Stimulated activated CD4-positive, alpha-beta T cell treated with anti-CD3 and anti-CD28 coated beads, TNF-alpha, amount 100 ng/mL, for 1 hour (primary cell): ENCODE data around the gene PITPNM3.
"Not testable (repeated sequence)": the region's sequence is repeated elsewhere in the genome, so short reads cannot be mapped to it uniquely, and the experiment has no call there.

Source experiments
- DNase-seq, 3 donors: peaks; one replicate each; pipeline ENCODE4 v3.0.0-alpha.2; 2020; ENCODE audit warnings: low read depth in 3 of 3, low spot score in 1 of 3

Gene PITPNM3

DNA sequence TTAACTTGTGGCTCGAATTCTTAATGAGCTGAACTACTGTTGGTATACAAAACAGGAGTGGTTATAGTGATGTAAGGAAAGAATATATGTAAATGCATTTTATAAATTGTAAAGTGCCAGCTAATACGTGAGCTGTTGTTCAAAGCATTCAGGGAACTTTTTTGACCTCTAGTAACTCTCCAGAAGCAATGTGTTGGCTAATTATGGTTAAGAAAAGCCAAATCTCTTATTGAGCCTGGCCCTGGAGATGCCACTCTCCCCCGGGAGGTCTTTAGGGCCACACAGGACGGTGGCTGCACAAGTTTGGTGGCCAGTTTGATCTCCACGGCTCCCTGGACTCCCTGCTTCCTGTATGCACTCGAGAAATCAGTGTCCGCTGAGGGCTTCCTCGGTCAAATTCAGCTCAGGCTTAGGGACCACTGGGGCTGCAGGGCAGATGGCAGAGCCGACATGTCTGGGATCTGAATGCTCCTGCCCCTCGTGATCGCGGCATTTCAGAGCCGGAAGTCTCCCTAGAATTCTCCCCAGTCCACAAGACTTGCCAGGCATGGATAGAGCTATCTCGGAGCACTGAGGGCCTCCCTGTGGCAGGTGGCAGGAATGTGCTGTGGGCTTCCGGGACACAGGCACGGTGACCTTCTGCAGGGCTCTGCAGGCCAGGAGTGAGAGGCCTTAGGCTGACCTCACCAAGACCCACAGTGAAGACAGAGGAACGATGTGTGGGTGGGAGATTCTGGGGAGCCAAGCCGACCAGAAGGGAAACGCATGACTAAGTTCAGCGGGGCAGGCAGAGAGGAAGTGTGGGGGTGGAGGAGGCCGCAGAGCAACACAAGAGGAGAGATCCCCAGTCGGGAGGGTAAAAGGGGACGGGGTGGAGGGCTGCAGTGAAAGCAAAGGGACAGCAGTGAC is 18.6 kb upstream of the PITPNM3 start:
- no peak for DNase-seq

DNA sequence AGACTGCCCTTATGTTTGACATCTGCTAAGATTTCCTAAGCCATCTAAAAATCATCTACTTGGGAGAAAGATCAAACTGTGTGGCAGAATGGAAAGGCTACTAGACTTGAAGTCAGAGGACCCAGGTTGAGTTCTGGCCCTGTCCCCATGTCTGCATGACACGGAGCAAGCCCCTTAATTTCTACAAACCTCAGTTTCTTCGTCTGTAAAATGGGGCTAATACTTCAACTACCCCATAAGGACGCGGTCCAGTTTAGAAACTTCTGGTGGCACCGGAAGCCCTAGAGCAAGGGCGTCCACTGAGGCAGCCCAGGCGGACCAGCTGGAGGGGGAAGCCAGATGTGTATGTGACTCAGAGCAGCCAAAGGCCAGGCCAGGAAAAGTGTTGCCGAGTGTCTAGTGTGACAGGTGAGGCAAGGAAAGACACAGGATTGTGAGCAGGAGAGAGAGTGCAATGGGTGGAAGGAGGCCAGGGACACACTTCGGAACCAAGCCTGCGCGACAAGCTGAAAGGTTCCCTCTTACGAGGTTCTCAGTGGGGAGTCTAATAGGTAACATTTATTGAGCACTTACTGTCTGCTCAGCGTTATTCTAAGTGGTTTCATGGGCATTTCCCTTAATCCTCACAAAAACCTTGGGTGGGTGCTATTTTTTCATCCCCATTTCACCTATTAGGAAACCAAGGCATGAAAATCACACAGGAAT is 17.8 kb upstream of the PITPNM3 start:
- DNase-seq = no peak

DNA sequence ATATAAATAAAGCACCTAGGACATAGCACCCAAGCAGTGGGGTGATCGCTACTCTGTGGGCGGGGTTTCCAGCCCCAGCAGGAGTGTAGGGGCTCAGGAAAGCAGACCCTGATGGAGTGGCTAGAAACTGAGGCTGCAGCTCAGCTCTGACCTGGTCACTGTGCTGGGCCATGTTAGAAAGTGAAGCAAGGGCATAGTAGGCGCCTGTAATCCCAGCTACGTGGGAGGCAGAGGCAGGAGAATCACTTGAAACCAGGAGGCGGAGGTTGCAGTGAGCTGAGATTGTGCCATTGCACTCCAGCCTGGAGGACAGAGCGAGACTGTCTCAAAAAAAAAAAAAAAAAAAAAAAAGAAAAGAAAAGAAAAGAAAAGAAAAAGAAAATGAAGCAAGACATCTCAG is 17.1 kb upstream of the PITPNM3 start:
- DNase-seq = not testable (repeated sequence)

DNA sequence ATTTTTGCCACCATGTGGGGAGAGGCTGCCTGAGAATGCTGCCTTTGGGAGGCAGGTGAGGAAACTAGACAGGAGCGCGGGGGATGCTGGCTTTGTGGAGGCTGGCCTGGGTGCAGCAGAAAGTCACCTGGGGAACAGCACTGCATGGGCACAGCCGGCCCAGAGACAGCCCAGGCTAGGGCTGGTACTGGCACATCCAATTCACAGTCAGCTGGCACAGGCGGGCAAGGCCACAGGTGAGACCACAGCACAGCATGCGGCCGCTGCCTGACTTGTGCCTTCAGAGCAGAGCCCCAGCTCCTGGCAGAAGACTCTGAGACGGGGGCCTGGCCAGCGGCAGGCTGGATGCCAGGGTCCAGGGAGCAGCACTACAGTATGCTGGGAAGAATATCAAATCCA is 16.6 kb upstream of the PITPNM3 start:
- no peak for DNase-seq

DNA sequence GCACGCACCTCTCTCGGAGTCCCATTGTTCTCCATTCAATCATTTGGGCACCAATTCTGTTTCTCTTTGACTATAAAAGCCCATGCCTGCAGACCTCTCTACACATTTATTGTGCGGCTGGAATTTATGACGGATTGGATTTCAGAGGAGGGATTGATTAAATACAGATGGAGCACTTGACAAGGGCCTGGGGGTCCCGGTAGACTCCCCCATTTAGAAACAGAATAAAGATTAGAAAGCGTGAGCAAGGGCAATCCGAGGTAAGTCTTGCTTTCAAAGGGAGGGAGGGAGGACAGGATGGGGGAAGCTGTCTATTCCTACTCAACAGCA is 15.1 kb upstream of the PITPNM3 start:
- DNase-seq = no peak

DNA sequence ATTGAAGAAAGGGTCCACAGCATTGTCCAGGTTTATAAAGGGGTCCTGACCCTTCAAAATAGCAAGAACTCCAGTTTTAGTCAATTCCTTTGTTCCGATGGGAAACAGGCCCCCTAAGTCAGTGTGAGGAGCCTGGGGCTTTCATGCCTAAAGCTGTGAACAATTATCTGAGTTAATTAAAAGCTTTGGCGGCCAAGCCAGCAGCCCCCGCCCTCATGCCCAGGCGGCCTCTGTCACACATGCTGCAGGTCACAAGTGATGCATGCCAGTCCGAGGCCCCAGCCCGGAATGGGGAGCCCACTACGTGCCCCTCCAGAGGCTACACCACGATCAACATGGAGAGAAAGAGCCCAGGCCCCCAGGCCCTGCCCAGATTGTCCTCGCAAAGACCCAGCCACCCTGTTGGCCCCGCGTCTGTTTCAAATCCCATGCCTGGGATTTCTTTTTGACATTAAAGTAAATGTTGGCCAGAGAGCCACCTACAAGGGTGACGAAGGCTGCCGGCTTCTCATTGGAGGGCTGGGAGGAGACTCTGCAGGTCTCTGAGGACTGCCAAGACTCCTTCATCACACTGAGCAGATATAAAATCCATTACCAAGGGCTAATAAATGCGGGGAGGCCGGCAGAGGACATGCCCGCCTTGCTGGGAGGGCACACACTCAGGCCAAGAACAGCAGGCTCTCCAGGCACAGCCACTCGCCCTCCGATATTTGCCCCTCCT is 14.5 kb upstream of the PITPNM3 start:
- DNase-seq = no peak

DNA sequence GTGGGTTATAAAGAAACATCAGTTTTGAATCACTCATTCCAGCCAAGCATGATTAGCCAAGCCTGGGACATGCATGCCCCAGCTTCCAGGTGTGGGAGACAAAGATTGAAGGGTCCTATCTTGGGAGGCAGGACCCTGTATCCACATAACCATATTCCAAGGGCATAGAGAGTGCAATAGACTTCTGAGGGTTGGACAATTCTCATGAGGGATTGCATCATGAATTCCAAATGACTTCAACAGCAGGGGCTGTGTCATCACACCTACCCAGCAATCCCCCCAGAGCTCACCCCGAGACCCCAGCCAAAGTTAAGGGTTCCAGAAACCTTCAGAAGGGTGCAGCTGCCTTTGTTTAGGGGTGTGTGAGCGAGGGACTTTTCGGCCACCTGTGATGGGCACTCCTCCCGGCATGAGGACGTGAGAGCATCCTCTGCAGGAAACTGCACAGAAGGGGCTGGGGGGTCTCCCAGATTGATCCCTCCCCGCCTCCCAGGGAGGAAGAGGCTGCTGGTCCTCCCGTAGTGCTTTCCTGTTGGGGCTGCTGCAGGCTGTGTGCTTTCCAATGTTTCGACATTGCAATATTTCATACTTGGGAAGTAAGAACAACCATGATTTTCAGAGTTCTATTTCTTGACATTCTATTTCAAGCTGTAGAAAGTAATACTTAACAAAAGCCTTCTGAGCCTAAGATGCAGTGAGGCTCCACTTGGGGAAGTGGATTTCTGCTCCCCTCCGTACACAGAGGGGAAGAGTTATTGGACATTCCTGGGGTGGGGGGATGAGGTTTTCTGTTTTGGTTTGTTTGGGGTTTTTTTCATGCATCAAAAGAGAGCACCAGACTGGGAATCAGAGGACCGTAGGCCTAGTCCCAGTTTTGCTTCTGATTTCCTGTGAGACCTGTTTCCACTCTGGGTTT is 13.3 kb upstream of the PITPNM3 start:
- DNase-seq = no peak

DNA sequence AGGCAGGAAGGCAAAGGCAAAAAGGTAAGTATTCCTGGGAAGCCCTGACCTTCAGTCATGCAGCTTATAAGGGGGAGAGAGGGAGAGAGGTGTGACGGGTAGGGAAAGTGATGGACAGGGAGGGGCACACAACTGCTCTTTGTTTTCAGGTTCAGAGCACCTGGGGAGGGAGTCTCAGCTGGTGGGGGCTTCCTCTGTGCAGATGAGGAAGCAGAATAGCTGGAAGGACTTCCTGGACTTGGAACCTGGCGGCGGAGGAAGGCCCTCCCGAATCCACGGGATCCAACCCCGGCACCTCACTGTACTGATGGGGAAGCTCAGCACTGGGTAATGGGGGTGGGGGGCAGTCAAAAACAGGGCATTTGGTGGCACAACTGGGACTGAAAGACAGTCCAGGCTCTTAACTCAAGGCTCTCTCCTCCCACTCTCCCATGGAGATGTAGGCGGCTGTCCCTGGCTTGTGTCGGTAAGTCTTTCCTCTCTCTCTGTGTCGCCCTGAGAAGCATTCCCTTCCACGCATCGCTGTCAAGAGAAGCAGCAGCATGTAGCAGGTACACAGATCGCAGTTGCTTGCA is 11.9 kb upstream of the PITPNM3 start:
- no peak for DNase-seq

DNA sequence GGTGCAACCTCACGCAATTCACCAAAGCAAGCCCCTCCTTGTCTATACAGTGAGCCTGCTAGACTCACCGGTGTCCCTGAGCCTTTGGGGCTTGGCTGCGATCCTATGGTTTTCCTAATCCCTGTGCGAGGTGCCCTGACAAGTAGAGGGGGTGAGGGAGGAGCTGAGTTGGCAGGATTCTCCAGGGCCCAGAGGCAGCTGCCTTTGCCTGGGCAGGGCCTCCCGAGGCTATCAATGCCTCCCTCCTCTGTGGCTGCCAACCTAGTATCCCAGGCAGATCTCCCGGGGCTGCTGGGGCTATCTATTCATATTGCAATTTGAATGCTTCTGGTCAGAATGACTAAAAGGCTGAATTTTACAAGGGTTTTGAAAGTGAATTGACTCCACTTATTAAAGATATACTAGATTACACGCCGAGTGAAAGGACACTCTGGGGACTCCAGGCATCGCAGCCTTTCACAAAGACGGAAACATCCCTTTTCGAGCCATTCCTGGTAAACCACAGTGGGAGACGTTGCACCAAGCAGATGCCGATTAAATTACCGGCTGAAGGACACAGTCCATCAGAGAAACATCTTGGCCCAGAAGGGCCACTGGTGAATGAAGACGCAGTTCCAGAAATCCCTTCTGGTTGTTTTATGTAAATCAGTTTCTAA is 11.3 kb upstream of the PITPNM3 start:
- no peak for DNase-seq

DNA sequence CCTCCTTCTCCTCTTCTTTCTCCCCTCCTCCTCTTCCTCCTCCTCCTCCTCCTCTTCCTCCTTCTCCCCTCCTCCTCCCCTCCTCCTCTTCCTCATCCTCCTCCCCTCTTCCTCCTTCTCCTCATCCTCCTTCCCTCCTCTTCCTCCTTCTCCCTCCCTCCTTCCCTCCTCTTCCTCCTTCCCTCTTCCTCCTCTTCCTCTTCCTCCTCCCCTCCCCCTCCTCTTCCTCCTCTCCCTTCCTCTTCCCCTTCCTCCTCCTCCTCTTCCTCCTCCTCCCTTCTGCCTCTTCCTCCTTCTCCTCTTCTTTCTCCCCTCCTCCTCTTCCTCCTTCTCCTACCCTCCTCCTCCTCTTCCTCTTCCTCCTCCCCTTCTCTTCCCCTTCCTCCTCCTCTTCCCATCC is 5.1 kb upstream of the PITPNM3 start:
- no peak for DNase-seq

DNA sequence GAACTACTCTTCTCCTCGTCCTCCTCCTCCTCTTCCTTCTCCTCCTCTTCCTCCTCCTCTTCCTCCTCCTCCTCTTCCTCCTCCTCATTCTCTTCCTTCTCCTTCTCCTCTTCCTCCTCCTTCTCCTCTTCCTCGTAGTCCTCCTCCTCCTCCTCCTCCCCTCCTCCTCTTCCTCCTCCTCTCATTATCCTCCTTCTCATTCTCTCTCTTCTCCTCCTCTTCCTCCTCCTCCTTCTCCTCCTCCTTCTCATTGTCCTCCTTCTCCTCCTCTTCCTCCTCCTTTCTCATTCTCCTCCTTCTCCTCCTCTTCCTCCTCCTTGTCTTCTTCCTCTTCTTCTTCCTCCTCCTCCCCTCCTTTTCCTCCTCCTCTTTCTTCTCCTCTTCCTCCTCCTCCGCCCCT is 4.1 kb upstream of the PITPNM3 start:
- no peak for DNase-seq

DNA sequence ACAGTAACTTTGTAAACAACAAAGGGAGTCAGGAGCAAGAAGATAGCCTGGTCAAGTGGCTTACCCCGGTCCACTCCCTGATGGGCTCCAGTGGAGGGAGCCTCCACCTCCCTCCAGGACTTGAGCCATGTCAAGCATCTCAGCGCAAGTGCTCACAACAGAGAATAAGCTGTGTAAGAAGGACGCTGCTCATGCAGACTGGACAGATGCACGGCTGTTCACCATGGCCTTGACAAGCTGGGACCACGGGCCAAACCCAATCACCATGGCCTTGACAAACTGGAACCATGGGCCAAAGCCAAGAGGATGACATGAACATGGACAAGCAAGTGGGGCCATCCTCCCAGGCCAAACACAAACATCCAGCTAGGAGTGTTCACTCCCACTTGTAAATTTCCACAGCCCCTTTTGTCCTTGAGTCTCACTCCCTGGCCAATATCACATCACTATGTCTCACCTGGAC is 3.4 kb upstream of the PITPNM3 start:
- DNase-seq = no peak

DNA sequence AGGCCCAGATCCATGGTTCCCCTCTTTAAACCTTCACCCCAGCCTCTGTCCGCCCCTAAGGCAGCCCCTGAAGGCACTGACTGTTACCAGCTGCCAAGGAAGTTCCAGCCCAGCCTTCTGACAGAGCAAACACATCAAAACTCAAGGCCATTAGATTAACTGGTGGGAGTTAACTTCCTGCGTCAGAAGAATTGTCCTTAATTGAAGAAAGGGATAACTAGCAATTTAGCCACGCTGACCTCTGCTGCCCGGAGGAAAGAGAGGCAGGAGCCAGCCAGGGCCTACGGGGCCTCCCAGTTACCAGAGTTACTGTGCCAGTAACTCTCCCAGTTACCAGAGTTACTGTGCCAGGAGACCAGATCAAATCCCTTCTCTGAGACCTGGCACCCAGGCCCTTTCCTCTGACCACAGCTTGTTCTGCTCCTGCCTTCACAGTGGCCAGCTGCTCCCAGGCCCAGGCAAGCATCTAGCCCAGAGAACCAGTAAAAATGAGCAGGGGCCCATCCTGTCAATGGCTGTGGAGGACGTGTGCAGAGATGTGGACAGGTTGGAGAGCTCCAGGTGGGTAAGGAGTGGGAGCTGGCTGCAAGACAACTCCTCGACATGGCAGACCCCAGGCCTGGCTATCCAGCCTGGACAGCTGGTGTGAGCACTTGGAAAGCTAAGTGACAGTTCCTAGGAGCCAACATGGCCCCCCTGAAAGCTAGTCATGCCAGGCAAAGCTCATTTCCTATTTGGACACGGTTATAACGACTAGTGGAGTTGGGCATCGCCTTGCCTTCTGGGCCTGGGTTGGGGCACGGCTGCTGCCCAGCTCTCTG is 2.8 kb upstream of the PITPNM3 start:
- DNase-seq = no peak

DNA sequence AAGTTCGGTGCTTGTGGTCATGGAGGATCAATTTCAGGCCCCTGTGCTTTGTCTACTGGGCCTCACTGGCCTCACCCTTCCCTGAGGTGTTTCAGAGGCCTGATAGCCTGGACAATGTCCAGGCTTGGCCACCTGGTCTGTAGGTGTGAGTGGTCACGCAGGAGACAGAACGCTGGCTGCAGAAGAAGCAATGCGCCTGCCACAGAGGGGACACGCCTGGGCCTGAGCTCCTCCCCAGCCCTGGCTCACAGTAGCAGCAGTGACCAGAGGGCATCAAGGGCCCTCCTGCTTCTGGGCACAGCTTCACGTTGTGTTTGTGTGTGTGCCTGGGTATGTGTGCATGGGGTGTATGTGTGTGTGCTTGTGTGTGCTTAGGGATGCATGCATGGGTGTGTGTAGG is 1.9 kb upstream of the PITPNM3 start:
- DNase-seq = no peak

DNA sequence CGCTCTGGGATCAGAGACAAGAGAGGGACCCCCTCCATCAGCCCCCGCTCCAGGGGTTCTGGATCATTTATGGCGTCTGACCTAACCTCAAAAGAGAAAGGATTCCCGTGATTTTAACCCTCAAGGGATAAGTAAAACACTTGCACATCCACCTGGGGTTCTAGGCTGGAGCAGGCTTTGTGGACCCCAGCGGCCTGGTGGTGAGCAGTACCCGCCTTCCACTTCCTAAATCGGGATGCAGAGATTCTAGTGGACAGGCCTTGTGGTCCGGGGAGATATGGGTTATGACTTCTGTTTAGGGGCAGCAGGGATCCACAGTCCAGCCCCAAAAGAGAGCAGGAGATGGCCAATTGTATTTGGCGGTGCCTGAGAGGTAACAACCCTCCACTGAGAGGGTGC is 684 bp upstream of the PITPNM3 start:
- no peak for DNase-seq

DNA sequence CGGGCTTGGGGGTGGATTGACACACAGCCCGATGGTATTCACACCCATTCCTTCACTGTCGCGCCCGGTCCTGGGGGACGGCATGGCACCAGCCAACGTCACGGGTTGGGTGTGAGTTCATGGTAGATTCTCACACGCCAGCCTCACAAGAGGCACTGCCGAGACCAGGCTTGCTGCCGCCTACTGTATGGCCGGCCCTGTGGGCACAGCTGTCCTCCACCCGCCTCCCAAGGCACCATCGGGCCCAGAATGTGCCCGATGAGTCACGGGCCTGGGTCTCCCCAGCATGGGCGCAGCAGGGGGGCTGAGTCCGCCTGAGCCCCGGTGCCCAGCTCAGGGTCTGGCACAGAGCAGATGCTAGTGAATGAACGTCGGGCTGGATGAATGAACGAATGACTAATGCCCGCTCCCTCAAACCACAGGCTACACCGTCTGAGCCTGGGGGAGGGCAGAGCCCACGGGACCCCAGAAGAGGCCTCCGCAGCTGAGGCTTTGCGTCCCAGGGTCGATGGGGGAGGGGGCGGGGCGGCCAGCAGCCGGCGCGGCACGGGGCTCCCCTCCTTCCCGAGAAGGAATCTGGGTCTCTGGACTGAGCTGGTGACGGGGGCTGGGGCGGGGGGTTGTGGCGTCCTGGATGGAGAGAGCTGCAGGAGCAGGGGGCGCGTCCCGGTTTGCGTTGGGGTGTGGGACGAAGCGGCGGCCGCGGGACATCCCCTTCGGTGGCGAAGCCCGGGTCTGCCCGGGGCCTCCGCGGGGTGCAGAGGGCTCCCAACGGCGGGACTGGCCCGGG is 829 bp downstream of the PITPNM3 start:
- no peak for DNase-seq

DNA sequence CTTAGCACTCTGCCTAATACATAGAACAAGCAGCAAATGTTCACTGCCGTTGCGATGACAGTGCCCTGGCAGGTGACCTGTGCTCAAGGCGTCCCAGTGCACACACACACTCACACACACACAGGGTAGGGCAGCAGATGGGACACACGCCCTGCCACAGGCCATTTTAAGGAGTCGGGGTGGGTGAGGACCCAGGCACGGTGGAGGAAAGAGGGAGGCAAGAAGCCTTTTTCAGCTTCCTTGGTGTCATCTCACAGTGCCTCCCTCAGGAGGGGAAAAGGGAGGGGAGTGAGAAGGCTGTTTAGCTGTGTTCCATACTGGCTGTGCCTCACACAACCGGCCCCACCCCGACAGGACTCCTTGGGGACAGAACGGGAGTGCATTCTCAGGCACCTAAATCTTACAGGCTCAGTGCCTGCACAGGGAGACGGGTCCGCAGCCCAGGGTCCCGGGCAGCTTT is 1.5 kb downstream of the PITPNM3 start:
- DNase-seq = no peak

DNA sequence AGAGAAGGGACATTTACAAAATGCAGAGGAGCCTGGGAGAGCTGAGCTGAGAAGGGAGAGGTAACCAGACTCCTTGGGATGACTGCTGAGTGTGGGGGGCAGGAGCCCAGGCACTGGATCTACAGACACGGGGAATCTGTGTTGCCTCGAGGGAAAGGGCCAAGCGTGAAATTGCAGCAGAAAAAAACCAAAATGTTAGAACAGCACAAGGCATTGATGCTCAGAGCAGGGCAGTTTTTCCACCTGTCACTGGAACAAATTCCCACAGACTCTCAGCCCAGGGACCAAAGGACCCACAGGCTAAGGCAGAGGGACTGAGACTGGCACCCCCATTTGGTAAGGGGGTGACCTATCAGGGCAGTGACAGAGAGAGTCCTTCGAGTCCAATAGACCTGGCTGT is 2.0 kb downstream of the PITPNM3 start:
- DNase-seq = no peak
